Umbilical cord (tissue), 2 donors: Measurements from ENCODE around the gene SCLY. TPM values are rescaled to one million over a fixed set of nuclear protein-coding genes. Genes with fewer than 3 reads are reported as not detected.

Source experiments
- DNase-seq: peaks from one replicate; pipeline ENCODE4 v3.0.0-alpha.2; 2015; ENCODE audit warnings: low spot score
- total RNA-seq: library from RNA; depleted of rRNA; stranded (reverse); fragments of >200 nt; gene quantifications from one replicate; pipeline ENCODE4 v1.2.3, GENCODE V29; 2014; ENCODE audit warnings: low replicate concordance; ENCODE audit not compliant: insufficient read depth

Gene SCLY
- total RNA-seq, 1 donor from 2014 or later, result 14.0 TPM

DNA sequence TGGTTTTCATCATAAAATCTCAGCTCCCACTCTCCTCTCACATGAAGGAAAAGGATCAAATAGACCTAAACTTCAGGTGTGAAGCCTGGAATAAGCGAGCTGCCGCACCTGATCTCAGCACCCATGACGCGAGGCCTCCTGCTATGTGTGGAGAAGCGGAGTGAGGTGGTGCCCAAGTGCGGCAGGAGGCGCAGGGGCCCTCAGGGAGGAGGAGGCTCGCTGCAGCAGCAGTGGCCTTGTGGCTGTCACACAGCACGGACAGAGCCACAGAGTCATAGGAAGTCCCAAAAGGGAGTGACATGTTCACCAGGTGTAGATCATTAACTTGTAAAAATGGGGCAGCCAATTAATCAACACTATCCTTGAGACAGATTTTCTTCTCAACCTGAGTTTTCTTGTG lies 9.1 kb downstream of the SCLY start:
- no peak for DNase-seq

DNA sequence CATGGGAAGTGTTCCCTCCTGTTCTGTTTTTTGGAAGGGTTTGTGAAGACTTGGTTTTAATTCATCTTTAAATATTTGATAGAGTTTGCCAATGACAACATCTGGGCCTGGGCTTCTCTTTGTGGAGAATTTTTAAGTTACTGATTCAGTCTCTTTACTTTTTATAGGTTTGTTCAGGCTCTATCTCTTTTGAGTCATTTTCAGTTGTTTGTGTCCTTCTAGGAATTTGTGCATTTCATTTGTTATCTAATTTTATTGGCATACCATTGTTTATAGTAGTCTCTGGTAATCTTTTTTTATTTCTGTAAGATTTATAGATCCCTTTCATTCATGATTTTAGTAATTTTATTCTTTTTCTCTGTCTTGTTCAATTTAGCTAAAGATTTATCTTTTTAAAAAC lies 14.6 kb downstream of the SCLY start:
- DNase-seq, result no peak

DNA sequence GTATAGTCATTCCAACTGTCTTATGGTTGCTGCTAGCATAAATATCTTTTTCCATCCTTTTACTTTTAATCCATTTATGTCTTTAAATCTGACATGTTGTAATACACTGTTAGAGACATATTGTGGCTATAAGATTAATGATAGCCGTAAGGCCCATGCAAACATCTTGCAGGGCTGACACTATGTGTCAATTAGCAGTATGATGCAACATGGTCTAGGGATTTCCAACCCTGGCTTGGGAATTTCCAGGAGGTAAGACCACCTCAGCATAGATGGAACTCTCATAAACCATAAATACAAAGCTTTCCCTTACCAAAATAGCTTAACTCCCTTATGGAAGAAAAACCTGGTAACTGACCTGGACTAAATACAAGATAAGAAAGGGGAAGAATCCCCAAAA lies 16.5 kb downstream of the SCLY start:
- DNase-seq, result no peak

DNA sequence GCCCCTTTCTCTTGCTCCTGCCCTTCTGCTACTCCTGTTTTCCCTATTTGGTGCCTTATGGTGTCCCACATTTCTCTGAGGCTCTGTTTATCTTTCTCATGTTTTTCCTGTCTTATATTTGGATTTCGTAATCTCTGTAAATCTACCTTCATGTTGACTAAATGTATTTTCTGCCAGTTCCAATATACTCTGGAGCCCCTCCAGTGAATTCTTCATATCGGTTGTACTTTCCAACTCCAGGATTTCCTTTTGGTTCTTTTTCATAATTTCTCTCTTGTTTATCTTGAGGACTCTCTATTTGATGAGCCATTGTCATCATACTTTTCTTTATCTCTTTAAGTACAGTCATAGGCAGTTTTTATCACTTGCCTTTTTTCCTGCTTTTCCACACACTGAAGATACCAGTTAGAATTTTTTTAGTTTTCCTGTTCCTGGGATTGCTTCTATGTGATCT lies 19.1 kb downstream of the SCLY start:
- DNase-seq, result no peak

DNA sequence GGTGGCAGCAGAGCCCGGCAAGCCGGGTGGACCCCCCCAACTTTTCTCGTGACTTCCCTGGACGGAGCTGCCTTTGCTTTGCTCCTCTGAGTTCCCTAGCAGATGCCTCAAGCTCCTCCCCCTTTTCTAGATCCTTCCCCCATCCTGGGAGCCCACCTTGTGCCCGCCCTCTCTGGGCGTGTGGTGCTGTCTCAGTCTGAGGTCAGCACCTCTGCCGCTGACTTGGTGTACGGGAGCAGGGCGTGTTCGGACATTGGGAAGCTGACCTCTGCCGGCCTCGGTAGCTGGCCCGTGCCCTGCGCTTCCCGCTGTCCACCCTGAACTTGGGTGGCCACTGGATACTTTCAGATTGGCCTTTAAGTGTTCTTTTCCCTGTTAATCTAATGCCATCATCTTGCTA lies 19.7 kb downstream of the SCLY start:
- no peak for DNase-seq

DNA sequence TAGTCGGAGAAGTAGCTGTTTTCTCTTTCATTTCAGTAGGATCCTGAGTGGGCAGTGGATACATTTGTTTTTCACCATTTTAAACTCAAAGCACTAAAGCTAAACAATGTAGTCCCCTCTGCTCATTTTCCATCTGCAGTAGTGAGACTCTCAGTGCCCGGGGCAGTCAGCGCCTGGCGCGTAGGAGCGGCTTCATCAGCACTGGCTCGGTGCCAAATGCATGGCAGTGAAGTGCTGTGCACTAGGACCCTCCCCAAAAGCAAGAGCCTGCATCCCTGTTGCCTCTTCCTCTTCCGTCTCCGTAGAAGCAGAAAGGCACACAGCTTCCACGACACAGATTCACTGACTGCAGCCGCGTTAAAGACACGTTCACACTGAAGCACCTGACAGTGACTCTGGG lies 20.3 kb downstream of the SCLY start:
- DNase-seq, result no peak

DNA sequence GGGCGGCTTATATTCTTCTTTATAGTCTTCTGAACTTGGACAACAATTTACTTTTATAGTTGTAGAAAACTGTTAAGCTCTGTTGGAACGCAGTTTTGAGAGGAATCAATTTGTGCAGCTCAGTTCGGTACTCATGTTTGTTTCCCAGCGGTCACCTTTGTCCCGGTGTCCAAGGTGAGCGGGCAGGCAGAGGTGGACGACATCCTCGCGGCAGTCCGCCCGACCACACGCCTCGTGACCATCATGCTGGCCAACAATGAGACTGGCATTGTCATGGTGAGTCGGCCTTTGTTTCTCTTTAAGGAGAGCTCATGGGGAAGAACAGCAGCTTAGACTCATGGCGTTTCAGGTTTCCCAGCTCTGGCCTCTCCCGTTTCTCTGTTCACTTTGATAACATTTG lies 20.8 kb downstream of the SCLY start:
- no peak for DNase-seq

DNA sequence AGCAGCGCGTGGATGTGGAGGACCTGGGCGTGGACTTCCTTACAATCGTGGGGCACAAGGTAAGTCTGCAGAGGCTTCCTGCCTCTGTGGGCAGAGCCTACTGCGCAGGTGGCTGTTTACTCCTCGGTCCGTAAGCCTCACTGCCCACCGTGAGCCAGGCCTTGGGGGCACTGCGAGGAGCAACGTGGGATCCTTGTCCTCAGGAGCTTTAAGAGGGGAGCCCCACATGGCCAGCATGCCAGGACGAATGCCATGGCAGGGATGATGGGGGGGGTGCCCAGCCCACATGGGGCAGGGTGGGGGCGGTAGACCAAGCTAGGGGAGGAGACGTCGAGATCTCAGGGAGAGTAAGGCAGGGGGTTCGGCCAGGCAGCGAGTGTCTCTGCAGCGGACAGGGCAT lies 21.4 kb downstream of the SCLY start:
- DNase-seq, result no peak

DNA sequence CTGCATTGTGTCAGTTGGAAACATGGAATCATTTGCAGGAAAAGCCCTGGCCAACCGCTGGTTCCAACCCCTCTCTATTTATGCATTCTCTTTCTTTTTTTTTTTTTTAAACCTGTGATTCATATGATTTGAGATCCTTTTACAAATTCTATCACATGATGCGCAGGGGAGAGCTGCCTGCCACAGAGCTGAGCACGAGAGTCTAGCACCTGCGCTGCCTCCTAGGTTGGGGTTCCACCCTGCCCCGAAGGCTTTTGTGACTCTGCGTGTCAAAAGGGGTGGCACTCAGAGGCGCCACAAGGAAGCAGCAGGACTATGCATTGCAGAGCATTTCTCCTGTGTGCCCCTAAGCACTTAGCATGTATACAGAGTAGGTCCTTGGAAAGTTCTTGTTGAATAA lies 22.0 kb downstream of the SCLY start:
- DNase-seq, result no peak

DNA sequence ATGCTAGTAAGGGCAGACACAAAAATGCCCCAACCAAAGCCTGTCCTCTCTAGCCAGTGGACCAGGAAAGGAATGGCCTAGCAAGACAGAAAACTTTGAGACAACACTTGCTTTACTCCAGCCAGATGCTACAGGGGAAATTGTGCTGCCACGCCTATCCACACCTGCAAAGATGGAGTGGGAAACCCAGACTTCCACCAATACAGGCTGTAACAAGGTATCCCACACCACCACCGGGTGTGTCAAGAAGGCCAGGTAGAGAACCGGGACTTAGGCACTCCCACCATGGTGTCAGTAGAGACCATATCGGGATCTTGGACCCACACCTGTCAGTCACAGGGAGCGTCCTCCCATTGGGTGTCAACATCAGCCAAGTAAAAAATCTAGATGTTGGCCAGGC lies 23.1 kb downstream of the SCLY start:
- DNase-seq, result no peak

DNA sequence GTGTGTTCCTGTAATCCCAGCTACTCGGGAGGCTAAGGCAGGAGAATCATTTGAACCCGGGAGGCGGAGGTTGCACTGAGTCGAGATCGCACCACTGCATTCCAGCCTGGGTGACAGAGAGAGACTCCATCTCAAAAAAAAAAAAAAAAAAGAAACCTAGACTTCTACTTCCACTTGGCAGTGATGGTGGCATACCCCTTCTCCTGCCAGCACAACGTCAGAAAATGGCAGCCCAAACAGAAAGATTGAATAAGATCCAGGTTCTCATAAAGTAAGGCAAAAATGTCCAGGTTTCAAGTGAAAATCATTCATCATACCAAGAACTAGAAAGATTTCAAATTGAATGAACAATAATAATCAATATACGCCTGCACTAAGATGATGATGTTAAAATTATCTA lies 24.0 kb downstream of the SCLY start:
- no peak for DNase-seq

DNA sequence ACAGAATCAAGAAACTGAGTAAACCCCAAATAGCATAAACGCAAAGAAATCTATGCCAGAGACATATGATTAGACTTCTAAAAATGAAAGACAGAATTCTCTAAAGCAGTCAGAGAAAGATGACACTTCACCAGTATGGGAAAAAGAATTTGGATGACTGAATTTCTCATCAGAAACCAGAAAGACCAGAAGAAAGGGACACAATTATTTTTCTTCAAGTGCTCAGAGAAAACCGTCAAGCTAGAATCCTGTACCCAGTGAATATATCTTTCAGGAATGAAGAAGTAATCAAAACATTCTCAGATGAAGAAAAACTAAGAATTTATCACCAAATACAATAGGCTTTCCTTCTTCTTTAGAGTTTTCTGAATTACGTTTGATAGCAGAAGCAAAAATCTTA lies 25.1 kb downstream of the SCLY start:
- peak; percentile 8 for DNase-seq

DNA sequence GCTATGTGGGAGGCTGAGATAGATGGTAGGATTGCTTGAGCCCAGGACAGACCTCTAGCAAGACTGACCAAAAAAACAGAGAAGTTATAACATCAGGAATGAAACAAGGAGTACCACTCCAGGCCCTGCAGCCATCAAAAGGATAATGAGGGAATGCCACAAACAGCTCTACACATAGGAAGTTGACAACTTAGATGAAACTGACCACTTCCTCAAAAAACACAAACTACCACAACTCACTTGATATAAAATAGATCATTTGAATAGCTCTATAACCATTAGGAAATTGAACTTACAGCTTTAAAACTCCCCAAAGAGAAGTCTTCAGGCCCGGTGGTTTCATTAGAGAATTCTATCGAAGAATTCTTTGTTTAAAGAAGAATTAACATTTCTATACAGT lies 26.4 kb downstream of the SCLY start:
- no peak for DNase-seq

DNA sequence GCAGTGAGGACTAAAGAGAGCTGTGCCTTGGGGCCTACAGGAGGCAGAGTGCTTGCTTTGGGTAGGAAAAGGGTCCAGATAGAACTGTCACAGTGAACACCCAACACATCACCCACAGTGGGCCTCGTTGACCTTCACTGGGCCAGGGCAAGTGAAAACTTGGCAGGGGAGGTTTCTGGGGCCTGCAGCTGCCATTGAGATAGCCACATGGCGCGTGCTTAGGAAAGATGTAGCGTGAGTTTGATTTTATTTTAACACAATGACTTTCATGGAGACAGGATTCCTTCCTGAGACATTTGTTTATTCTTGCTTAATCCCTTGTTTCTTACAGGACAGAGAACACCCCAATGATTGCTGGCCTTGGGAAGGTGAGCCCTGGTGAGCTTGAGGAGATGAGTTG lies 30.1 kb downstream of the SCLY start:
- no peak for DNase-seq

DNA sequence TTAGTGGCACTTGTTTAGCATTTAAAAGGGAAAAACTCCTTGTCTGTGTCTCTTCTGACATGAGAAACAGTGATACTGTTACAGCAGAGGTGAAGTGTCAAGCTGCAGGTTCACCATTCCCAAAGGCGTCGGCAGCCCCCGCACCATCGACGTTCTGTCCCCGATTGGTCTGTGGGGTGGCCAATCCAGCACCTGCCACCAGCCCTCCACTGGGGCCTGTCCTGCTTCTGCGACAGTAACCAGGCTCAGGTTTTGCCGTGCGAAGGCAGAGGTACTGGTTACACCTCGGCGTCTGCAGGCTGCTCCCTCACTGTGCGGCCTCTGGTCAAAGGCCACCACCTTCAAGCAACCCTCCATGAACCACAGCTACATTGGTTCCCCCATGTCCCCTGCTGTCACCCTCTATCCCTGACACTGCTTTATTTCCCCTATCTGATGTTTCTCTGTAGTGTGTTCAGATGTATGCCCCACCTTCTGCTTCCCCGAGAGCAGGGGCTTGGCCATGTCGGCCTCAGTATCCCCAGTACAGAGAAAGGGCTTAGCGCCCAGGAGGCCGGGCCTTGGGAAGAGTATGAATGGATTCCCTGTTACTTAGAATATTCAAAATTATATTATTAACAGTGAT lies 30.7 kb downstream of the SCLY start:
- DNase-seq, result no peak

DNA sequence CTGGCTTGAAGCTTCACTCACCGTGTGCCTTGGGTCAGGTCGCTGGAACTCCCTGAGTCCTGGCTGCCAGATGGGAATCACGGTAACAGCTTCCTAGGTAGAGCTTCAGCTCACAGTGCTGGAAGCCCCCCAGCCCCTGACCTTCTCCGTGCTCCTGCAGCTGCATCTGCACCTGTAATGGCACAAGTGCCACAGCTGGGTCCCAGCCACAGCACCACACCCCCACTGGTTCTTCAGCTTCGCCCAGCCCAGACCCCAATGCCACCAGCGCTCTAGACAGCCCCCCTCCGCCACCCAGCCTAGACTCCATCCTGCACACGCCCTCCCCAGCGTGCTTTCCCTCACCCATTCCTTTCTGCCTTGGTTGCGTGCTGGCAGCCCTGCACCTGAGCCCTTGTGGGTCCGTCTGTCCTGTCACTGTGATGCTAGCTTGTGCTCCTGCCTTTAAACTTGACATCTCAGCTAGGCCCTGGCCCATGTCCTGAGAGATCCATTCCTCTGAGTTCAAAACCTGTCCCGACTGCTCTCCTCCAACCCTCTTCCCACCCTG lies 31.8 kb downstream of the SCLY start:
- no peak for DNase-seq

DNA sequence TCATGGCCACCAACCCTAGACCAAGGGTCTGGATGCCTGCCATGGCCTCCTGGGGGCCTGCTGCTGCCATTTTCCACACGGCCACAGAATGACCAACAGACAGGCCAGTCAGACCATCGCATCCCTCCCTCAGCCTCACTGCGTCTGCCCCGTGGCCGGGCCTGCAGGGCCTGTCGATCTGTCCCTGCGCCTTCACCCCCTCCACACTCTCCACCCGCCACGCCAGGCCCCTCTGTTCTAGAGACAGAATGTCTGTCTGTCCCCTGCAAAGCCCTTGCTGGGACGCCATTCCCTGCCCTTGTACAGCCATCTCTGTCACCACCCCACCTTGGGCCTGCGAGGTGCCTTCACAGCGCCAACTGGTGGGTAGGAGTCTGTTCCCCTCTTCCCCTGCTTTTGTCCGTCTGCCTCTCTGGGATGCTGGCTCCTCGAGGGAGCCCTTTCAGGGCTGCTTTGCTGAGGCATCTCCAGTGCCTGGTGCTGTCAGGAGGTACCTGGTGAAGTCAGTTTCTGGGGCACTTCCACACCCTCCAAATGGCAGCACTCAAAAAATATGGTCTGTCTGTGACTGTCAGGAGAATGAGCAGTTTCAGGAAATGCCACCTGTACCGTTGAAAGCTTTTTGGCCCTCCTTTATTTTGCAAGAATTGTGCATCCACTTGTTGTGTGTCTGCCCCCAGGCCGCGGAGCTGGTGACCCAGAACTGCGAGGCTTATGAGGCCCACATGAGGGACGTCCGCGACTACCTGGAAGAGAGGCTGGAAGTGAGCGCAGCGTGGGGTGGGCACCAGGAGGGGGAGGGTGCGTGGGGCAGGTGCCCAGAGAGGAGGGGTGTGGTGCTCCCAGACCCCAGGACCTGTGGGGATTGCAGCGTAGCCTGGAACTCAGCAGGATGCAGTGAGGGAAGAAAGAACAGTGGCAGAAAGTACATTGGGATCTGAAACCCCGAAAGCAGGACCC lies 32.7 kb downstream of the SCLY start:
- DNase-seq, result no peak

DNA sequence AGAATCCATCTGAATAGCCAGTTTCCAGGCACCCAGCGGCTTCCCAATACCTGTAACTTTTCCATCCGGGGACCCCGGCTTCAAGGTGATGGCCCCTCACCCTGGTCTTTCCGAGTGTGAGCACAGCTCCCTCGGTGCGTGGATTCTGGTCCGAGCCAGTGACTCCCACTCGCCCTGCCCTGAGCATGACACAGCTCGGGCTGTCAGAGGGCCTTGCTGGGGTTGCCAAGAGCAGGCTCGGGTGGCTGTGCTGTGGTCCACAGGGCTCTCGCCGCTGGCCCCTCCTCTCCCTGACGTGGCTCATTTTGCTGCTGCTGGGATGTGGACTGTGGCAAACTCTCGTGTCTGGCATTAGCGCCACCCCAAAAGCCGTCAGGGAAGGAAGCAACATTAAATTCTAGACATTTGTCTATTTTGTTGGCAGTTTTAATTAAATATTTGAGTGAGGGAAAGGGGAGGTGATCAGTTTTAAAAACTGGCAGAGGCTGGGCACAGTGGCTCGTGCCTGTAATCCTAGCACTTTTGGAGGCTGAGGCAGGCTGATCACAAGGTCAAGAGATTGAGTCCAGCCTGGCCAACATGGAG lies 33.7 kb downstream of the SCLY start:
- DNase-seq, result no peak

DNA sequence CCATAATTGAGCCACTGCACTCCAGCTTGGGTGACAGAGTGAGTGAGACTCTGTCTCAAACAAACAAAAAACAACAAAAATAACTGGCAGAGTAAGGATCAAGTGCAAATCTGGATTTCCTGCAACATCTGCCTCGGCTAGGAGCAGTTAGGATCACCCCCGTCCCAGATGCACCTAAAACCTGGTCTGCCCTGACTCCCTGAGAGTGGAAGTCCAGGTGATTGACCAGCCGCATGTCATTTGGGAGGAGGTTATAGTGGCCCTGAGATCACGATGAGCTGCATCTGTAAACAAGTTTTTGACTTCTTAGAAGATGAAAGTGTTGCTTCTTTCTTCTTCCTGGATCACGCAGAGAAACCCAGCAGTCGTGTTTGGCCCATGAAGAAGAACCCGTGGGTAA lies 34.3 kb downstream of the SCLY start:
- DNase-seq, result no peak

DNA sequence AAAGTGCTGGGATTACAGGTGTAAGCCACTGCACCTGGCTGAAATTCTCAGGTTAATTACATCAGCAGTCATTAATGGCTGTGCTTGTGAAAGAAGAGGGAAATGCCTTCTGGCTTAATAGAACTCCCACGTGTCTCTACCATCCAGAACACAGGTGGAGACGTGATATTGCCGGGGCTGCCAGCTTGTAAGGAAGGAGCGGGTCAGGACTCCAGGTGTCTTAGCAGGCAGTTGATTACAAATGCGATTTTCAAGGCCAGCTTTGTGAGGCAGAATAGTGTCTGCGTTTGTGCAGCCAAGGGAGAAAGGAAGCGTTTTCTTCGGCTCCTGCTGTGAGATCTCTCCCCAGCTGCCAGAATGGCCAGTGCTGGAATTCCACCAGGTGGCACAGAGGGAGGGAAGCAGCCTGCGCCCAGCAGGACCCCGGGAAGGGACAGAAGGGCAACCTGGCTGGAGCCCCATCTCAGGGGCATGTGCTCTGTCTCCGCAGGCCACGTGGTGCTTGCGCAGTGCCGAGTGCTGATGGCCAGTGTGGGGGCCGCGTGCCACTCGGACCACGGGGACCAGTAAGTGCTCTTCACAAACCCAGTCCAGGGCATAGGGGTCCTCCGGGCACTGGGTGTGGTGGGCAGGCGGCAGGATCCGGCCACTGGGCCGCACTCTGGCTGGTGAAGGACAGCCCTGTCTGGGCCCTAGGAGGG lies 35.7 kb downstream of the SCLY start:
- no peak for DNase-seq

DNA sequence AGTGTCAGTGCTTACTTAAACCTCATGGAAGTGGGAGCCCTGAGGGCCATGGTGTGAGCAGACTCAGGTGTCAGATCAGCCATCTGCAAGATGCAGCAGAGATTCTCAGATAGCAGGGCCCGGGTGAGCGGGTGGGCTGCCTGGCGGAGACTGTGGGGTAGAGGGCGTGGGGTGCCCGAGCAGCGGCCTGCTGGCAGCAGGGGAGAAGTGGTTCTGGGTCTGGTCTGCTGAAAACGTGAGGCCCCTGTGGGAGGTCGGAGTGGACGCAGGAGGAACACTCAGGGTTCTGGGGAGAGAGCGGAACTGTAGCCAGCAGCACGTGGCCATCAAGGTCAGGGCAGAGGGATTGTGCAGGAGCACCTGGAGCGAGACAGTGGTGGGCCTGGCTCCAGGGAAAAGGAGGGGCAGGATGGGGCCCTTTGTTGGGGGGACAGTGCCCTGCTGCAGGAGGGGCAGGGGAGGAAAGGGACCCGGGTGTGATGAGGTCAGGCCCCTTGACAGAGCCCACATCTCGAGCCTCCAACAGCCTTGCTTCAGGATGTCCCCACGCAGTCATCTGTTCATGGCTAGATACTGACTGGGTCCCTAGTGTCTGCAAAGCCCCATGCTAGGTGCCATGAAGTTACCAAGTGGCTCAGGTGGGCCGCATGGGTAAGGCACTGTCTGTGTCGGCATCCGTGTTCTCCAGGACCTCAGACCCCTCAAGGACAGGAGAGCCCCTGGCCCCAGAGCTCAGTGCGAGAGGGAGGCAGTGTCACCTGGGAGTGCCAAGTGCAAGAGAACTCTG lies 36.6 kb downstream of the SCLY start:
- DNase-seq, result no peak
